Activated CD4-positive, alpha-beta T cell treated with anti-CD3 and anti-CD28 coated beads, Interleukin-2, amount 50 U/mL, for 48 hours (primary cell): ENCODE results near the gene CSNK1E.

Experiments used
- DNase-seq, 2 experiments: peaks; one replicate each; pipeline ENCODE4 v3.0.0-alpha.2; 2020

Gene CSNK1E

DNA sequence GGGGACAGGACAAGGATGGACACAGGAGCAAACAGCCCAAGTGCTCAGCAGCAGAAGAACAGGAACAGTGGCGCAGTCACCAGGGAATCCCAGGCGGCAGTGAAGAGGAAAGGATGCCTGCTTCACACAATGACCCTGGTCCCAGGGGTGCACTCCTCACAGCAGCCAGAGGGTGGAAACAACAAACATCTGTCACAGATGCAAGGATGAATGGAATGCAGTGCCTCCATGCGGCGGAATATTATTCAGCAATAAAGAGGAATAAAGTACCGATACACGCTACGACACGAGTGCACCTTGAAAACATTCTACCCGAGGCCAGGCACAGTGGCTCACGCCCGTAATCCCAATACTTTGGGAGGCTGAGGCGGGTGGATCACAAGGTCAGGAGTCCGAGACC is 12.7 kb downstream of the CSNK1E start:
- DNase-seq, result no peak

GRCh38 chr22:38303974-38304373 is 13.3 kb downstream of the CSNK1E start:
- DNase-seq, result no peak

- DNase-seq, result no peak
Observed at GRCh38 chr22:38302906-38303305, 14.3 kb downstream of the CSNK1E start.

DNA sequence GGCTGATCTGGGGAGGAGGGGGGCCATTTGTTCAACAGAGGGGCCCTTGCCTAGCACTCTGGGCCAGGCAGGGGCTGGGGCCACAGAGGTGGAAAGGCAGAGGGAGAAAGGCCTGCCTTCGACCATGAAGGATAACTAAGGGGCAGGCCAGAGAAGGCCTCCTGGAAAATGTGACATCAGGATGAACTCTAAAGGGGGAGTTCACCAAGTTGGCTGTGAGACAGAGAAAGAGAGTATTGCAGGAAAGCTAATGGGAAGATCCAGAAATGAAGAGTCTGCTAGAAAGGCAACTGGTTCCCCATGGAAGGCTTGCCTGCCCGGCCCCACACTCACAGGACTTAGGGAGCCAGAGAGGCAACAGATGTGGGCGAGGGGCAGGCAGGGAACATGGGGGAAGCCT is 16.3 kb downstream of the CSNK1E start:
- DNase-seq, result no peak

GRCh38 chr22:38300197-38300945 is 16.9 kb downstream of the CSNK1E start:
- DNase-seq, result no peak

GRCh38 chr22:38299770-38300102 is 17.5 kb downstream of the CSNK1E start:
- DNase-seq, result no peak

DNA sequence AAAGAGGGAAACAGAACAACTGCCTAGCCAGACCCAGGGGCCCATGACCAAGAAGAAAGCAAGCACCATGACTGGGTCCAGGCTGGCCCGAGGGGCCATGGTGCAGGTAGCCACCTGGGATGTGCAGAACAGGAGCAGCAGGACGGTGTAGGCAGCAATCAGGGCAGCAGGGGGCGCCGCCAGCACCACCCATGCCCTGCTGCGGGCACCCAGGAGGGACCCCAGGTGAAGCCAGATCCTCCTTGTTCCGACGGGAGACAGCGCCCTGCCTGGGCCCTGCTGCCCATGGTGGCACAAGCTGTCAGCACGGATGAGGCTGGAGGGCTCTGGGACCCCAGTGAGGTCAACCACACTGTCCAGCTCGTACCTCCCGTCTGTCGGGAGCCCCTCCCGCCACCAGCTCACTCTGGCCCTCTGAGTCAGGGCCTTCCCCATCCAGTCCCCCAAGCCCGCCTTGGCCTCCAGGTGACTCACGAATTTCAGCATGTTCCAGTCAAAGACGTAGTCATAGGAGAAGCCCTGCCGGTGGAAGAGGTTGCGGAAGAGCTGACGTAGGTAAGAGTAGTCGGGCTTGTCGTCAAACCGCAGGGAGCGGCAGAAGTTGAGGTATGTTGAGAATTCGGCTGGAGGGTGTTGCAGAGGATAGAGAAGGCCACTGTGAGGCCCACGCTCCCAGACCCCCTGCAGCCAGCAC is 18.8 kb downstream of the CSNK1E start:
- peak; percentile 50 to 64 for DNase-seq

DNA sequence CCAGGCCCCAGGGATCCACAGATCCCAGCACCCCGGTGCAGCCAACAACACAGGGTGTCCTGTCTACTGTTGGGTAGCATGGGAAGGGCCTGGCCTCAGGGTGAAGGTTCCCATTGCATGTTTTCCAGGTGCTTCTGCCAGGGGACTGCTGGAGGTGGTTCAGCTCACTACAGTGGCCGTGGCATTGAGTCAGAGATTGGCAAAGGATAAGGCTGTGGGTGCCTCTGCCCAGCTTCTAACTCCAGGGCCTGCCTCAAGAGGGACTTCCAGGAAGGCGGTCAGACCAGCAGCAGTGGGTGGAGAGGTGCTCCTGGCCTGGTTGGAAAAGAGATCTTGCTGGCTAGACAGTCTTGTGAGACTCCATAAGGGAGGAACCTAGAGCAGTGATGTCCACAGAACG is 20.9 kb downstream of the CSNK1E start:
- DNase-seq, result no peak

DNA sequence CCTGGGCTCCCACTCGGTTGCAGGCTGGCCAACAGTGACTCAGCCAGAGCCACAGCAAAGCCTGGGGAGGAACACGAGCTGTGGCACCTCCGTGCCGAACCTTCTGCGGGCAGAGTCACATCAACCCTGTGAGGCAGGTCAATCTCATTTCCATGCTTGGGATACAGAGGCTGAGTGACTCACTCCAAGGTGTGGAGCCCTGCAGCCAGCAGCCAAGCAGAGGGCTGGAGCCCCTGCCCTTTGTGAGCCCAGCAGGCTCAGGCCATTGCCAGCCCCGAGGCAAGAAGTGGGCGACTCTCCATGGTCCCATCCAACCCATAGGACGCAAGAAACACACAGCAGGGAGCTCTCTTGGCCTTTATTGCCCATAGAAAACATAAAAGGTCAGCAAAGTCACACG is 21.4 kb downstream of the CSNK1E start:
- no peak for DNase-seq

GRCh38 chr22:38295339-38295738 is 21.9 kb downstream of the CSNK1E start:
- DNase-seq, result no peak

GRCh38 chr22:38294193-38294592 is 23.0 kb downstream of the CSNK1E start:
- no peak for DNase-seq

DNA sequence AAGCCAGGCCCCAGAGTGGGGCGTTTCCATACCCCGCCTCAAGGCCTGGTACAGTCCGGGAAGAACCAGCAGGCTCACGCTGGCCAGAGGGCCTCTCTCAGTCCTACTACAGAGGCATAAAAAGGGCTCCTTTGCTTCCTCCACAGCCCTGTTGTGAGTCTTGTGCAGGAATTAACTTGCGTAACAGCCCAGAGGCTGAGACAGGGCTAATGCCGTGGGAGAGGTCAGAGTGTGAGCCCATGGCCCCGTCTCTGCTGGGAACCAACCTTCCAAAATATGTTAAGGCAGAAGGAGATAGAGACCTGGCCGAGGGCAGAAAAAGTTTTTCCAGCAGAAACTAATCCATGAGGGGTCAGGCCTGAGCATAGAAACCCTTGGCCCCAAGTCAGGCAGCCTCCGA is 24.5 kb downstream of the CSNK1E start:
- DNase-seq, result no peak

- DNase-seq, result no peak
Observed at GRCh38 chr22:38291201-38291777, 25.9 kb downstream of the CSNK1E start.

- no peak for DNase-seq
Observed at GRCh38 chr22:38290347-38290746, 26.9 kb downstream of the CSNK1E start.

GRCh38 chr22:38289583-38290082 is 27.6 kb downstream of the CSNK1E start:
- no peak for DNase-seq

DNA sequence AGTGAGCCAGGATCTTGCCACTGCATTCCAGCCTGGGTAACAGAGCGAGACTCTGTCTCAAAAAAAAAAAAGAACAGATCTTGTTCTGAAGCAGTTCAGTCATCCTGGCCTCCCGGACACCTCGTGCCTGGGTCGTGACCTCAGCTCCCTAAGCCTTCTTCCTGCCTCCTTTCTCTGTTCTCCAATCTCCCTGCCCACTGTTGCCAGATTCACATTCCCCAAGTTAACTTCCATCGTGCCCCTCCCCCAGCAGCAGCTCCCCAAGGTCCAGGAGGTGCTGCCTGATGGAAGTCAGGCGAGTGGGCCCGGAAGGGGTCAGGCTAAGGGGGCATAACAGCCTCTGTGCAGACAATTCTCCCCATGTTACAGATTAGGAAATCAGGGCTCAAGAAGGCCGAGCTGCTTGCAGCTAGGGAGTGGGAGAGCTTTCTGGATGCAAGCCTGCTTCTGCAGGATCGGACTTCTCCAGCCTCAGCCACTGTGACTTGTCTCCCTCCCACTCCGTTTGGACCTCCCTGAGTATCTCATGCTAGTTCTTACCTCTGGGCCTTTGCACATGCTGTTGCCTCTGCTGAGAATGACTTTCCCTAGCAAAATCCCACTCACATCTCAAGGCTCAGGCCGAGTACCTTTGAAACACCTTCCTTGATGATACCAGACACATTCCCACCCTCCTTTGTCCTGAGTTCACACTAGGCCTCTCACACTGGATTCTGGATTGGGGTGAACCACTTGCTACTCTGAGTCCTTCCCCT is 30.1 kb downstream of the CSNK1E start:
- DNase-seq, result no peak

- no peak for DNase-seq
Observed at GRCh38 chr22:38285018-38285417, 32.2 kb downstream of the CSNK1E start.

GRCh38 chr22:38284042-38284402 is 33.2 kb downstream of the CSNK1E start:
- no peak for DNase-seq

DNA sequence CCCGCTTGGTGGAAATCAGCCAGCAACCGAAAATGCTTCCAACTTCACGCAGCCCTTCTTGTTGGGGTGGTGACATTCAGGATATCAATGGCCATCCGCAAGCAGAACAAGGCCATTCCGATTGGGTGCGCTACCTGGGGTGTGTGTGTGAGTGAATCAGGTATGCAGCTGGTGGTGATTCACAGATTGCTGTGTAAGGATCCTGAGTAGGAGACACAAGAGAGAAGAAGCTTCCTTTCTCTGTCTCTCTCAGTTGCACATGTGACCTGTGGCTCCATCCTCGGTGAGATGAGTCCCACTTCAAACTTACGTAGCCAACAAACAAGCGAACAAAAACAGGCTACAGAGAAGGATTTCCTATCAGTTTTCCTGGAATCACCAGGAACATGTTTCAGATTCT is 34.8 kb downstream of the CSNK1E start:
- DNase-seq, result no peak

GRCh38 chr22:38276166-38276565 is 41.1 kb downstream of the CSNK1E start:
- no peak for DNase-seq

DNA sequence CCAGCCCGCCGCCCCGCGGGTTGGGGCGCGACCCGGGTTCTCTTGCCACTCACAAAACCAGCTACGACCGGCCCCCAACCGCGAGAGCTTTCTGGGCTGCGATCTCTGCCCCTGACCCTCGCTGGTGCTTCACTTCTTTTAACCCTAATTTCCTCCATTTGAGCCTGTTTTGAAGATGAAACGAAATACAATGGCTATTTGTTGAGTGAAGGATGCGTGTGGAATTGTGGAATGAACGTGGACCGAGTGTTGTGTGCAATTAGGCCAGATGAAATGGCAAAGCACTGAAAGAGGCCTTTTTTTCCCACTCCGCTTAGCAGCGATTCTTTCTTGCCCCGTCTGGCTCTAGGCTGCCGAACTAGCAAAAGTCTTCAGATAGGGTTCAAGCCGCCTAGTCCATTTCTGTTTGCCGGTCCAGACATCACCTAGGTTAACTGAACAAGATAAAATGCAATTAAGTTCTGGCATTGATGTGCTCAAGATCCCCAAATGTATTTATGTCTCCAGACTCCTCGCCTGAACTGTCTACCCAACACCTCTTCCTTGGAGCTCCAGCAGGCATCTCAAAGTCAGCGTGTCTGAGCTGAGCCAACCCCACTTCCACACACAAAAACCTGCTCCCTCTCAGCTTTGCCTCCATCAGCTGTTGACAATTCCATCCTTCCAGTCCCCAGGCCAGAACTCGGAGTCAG is 44.0 kb downstream of the CSNK1E start:
- no peak for DNase-seq

DNA sequence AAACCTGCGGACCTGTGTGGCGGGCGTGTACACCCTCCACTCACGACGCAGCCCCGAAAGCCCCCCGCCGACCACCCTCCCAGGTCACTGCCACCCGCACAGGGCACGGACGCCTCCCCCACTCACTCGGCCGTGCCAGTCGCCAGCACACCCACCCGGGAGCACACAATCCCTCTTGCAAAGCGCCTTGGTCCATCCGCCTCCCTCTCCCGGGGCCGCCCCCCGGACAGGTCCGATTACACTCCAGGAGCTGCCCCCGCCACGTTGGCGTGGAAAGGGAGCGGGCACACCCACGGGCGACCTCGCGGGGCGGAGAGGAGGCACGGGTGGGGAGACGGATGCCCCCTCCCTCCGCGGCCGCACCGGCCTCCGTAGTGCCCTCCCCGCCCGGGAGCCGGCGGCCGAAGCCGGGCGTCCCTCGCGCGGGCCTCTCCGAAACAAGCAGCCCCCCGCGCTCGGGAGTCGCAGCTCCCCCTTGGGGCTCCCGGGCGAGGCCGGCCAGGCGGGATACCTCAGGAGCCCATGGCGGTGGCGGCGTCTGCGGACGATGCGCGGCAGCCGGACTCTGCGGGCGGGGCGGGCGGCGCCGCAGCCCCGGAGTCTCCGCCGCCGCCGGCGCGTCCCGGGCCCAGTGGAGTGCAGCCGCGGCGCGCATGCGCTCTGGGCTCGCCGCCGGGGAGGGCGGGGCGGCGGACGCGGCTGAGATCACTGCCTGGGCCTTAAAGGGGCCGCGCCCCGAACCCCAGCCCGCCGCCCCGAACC is 44.7 kb downstream of the CSNK1E start, which contains the start of gene TMEM184B:
TSS of gene TMEM184B (minus strand) at position 638 of the 762 bp plus-strand sequence. CDS start 25,049 bp downstream, outside the sequence.
- DNase-seq, result peak; percentile 75 to 78
